HCT116 (cell line): ENCODE data around the gene CCDC127. TPM values are rescaled to one million over a fixed set of nuclear protein-coding genes. Genes with fewer than 3 reads are reported as not detected.

ENCODE experiments used
- ATAC-seq: fragments of 200-7000 bp; cut with Tn5 transposase; 2 replicates; pipeline ENCODE4 v1.9.1; 2020; ENCODE audit warnings: mild to moderate bottlenecking, moderate library complexity
- BruUV-seq: library from RNA; stranded (reverse); fragments of 400-500 nt; replicated peaks from 2 replicates; lab custom pipeline; 2021; lab: Mats Ljungman, UMichigan
- CTCF ChIA-PET: fragments of 300-600 bp; sonication (Branson Sonifier 250); formaldehyde crosslinking; loops from one replicate; lab custom pipeline; 2021; ENCODE audit warnings: antibody characterized with exemption; lab: Charles Lee
- POLR2A ChIA-PET: fragments of 300-600, 350-600 bp; sonication (Branson Sonifier 250); formaldehyde crosslinking; loops from one replicate; lab custom pipeline; 2021; ENCODE audit warnings: antibody characterized with exemption; lab: Charles Lee
- RAD21 ChIA-PET, 2 experiments: fragments of 300-600 bp; sonication (Branson Sonifier 250); formaldehyde crosslinking; loops; one replicate each; lab custom pipeline; 2023; ENCODE audit warnings: low total read pairs in 2 of 2; ENCODE audit not compliant: uncharacterized antibody in 2 of 2, unreplicated experiment in 2 of 2, low non-redundant PET in 1 of 2; lab: Charles Lee
- DNase-seq: peaks from one replicate; pipeline ENCODE4 v3.0.0-alpha.2; 2010; ENCODE audit warnings: low read depth, low spot score
- H2AFZ ChIP-seq: fragments of 200-600 bp; shearing (Covaris generic), sonication (generic); 2 replicates; pipeline ENCODE4 v1.6.1; 2017; ENCODE audit warnings: low read depth, mixed run types, mixed read lengths, antibody characterized with exemption, low read length; ENCODE audit not compliant: poor library complexity, severe bottlenecking
- H3K27ac ChIP-seq: 2 replicates; pipeline ENCODE4 v1.5.1; 2012; ENCODE audit warnings: low read depth, low read length
- H3K27me3 ChIP-seq: fragments of 200-600 bp; sonication (generic); 2 replicates; pipeline ENCODE4 v1.6.1; 2016; ENCODE audit warnings: mixed run types, low read length, mixed read lengths; ENCODE audit not compliant: insufficient read depth
- H3K36me3 ChIP-seq, 2 experiments: fragments of 200-500 bp in 1 of 2; fragments of 200-600 bp in 1 of 2; sonication (Bioruptor generic) in 1 of 2; sonication (generic) in 1 of 2; 2 replicates each; pipeline versions ENCODE4 v1.5.1 to v1.6.1; 2014 to 2016; ENCODE audit warnings: low read length in 2 of 2, inconsistent platforms in 1 of 2, mixed read lengths in 1 of 2, mixed run types in 1 of 2; ENCODE audit not compliant: insufficient read depth in 2 of 2, control insufficient read depth in 1 of 2
- H3K4me1 ChIP-seq, 2 experiments: fragments of 200-600 bp in 1 of 2; sonication (generic) in 1 of 2; 2 replicates each; pipeline versions ENCODE4 v1.5.1 to v1.6.1; 2012 to 2017; ENCODE audit warnings: low read length in 2 of 2, inconsistent platforms in 1 of 2, mild to moderate bottlenecking in 1 of 2, mixed read lengths in 1 of 2, mixed run types in 1 of 2, moderate library complexity in 1 of 2; ENCODE audit not compliant: insufficient read depth in 2 of 2, control insufficient read depth in 1 of 2
- H3K4me2 ChIP-seq: fragments of 200-600 bp; sonication (generic); 2 replicates; pipeline ENCODE4 v1.6.1; 2017; ENCODE audit warnings: mixed run types, low read length, mixed read lengths
- H3K4me3 ChIP-seq, 2 experiments: fragments of 200-600 bp in 1 of 2; sonication (generic) in 1 of 2; replicated peaks in 1 of 2; 2 replicates each; pipeline ENCODE4 v1.5.1; 2011 to 2016; ENCODE audit warnings: low read length in 2 of 2, control low read depth in 1 of 2, low read depth in 1 of 2, mild to moderate bottlenecking in 1 of 2, mixed read lengths in 1 of 2, mixed run types in 1 of 2
- H3K79me2 ChIP-seq: fragments of 200-600 bp; sonication (generic); 2 replicates; pipeline ENCODE4 v1.6.1; 2017; ENCODE audit warnings: mild to moderate bottlenecking, mixed run types, low read length, moderate library complexity, mixed read lengths; ENCODE audit not compliant: insufficient read depth
- H3K9ac ChIP-seq: fragments of 200-600 bp; sonication (generic); 2 replicates; pipeline ENCODE4 v1.6.1; 2016; ENCODE audit warnings: low read length, mixed read lengths
- H3K9me2 ChIP-seq: fragments of 200-600 bp; sonication (generic), shearing (Covaris generic); 2 replicates; pipeline ENCODE4 v1.6.1; 2017; ENCODE audit warnings: mixed run types, mild to moderate bottlenecking, moderate library complexity; ENCODE audit not compliant: insufficient read depth
- H3K9me3 ChIP-seq, 2 experiments: fragments of 200-500 bp in 1 of 2; fragments of 200-600 bp in 1 of 2; sonication (Bioruptor generic) in 1 of 2; sonication (generic) in 1 of 2; 2 replicates each; pipeline ENCODE4 v1.6.1; 2014 to 2017; ENCODE audit warnings: low read length in 2 of 2, mixed read lengths in 2 of 2, inconsistent platforms in 1 of 2, low read depth in 1 of 2, mild to moderate bottlenecking in 1 of 2, mixed run types in 1 of 2, moderate library complexity in 1 of 2; ENCODE audit not compliant: control insufficient read depth in 1 of 2, insufficient read depth in 1 of 2
- H4K20me1 ChIP-seq: fragments of 200-600 bp; sonication (generic), shearing (Covaris generic); 2 replicates; pipeline ENCODE4 v1.6.1; 2017; ENCODE audit warnings: mixed run types, mild to moderate bottlenecking, moderate library complexity; ENCODE audit not compliant: insufficient read depth
- POLR2A ChIP-seq: IDR thresholded peaks from 2 replicates; pipeline ENCODE4 v1.7.0; 2011; ENCODE audit warnings: borderline replicate concordance; ENCODE audit not compliant: insufficient read depth, insufficient read length; ENCODE audit errors: extremely low read depth
- REST ChIP-seq: IDR thresholded peaks from 2 replicates; pipeline ENCODE4 v1.6.1; 2012; ENCODE audit warnings: low read depth
- TCF7L2 ChIP-seq: IDR thresholded peaks from 2 replicates; pipeline ENCODE4 v1.7.0; 2011; ENCODE audit warnings: borderline replicate concordance, inconsistent platforms; ENCODE audit not compliant: insufficient read depth, insufficient read length; ENCODE audit errors: extremely low read depth
- intact Hi-C: fragments of 100-400 bp; cut with micrococcal nuclease; formaldehyde crosslinking; loops from 2 replicates; pipeline ENCODE4 v1.10.0; 2022
- total RNA-seq: library from RNA; stranded (reverse); gene quantifications from one replicate; pipeline ENCODE4 v1.2.1, GENCODE V29; 2021; ENCODE audit not compliant: unreplicated experiment

CCDC127 gene
- total RNA-seq, 1 experiment from 2014 or later = 5.1 TPM

GRCh38 chr5:171801-172331, 46.1 kb downstream of the CCDC127 start:
- POLR2A ChIA-PET = no interaction called here
- intact Hi-C loops = no loop called here
- no peaks in the 10 kb centered on the region for H3K27me3 ChIP-seq

More at GRCh38 chr5:171801-172331, 46.1 kb downstream of the CCDC127 start:
- no peak overlapping the region for H3K9ac ChIP-seq
- no peaks in the 10 kb centered on the region for H3K9me3 ChIP-seq
- DNase-seq (no peak), ATAC-seq (no peak)
- H3K4me2 ChIP-seq = no peak overlapping the region
- no peak overlapping the region for H2AFZ ChIP-seq
- ChIA-PET CTCF (no interaction called here), RAD21 (no interaction called here)
- TF ChIP-seq POLR2A (no peak), TCF7L2 (no peak), REST (no peak)
- no peaks in the 10 kb centered on the region for H4K20me1 ChIP-seq
- H3K4me3 ChIP-seq = no peak overlapping the region
- H3K36me3 ChIP-seq = no peaks in the 10 kb centered on the region
- H3K79me2 ChIP-seq = no peaks in the 10 kb centered on the region
- no peak overlapping the region for H3K27ac ChIP-seq
- no TSS peak for BruUV-seq
- peaks cover 0 to 6% of the 10 kb centered on the region in 2 experiments; a peak in 2 of 4 replicates for H3K4me1 ChIP-seq
- no peaks in the 10 kb centered on the region for H3K9me2 ChIP-seq
